ENCODE measurements around the gene MYO6. TPM values are rescaled to one million over a fixed set of nuclear protein-coding genes. Genes with fewer than 3 reads are reported as not detected.

Gene MYO6
- total RNA-seq, 4 donors from 2014 or later, result 26.1 to 38.0 (median 34.8) TPM

DNA sequence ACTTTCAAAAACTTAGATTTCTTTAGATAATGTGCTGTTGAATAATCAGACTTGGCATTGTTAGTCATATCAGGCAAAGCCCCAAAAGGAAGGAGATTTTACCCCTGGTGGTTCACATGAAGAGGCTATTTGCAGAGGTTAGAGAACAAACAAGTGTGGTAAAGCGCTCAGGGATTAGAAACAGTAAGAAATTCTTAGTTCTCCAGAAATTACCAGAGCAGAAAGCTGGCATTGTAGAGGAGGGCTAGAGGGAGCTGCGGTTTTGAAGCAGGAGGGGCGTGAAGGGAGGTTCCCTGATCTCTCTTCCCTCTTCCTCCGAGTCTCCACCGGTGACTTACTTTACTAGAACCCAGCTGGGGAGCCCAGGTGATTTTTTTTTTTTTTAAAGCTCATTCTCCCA is 10.2 kb downstream of the MYO6 start:
- no peak for DNase-seq (ENCODE audit: low spot score in 2 of 2)
- intact Hi-C loops (cut with DNase I; ENCODE audit: low total_unique reads), result no loop called here
- TF ChIP-seq, protein P1, sequence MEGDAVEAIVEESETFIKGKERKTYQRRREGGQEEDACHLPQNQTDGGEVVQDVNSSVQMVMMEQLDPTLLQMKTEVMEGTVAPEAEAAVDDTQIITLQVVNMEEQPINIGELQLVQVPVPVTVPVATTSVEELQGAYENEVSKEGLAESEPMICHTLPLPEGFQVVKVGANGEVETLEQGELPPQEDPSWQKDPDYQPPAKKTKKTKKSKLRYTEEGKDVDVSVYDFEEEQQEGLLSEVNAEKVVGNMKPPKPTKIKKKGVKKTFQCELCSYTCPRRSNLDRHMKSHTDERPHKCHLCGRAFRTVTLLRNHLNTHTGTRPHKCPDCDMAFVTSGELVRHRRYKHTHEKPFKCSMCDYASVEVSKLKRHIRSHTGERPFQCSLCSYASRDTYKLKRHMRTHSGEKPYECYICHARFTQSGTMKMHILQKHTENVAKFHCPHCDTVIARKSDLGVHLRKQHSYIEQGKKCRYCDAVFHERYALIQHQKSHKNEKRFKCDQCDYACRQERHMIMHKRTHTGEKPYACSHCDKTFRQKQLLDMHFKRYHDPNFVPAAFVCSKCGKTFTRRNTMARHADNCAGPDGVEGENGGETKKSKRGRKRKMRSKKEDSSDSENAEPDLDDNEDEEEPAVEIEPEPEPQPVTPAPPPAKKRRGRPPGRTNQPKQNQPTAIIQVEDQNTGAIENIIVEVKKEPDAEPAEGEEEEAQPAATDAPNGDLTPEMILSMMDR (IDR thresholded peaks at IDR 0.05), result no peak
- no peak for TF ChIP-seq POLR2A (IDR thresholded peaks at IDR 0.05)

DNA sequence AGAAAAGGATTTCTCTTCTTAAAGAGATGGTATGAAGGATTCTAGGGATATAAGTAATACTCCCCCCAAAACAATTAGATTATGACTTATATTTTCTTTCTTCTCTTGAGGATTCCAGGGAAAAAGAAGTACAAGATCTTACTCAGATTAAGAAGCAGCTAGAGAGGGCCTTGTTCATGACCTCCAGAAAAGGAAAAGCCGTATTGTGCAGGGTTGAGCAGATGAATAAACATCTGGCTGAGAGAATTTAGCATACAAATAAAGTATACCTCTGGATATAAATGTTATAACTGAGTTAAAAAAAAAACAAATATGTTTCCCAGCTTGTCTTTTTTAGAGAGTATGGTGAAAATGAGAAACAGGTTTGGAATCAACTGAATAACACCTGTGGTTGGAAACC is 11.3 kb downstream of the MYO6 start:
- no peak for TF ChIP-seq POLR2A (IDR thresholded peaks at IDR 0.05)
- TF ChIP-seq, protein P1 (IDR thresholded peaks at IDR 0.05), result no peak
- 94 to 100% methylated on average over 1 of the region's 1 CpG for WGBS, 2 donors
- intact Hi-C loops (cut with DNase I; ENCODE audit: low total_unique reads), result no loop called here
- H3K4me3 ChIP-seq (ENCODE audit: low read depth, poor library complexity, severe bottlenecking), result no peak overlapping the region
- DNase-seq (ENCODE audit: low spot score in 2 of 2), result no peak

More for the DNA sequence above, 10.2 kb downstream of the MYO6 start:
- WGBS, 2 donors, result 60 to 61% methylated on average over 5 of the region's 5 CpGs
- no peak overlapping the region for H3K4me3 ChIP-seq (ENCODE audit: low read depth, poor library complexity, severe bottlenecking)

DNA sequence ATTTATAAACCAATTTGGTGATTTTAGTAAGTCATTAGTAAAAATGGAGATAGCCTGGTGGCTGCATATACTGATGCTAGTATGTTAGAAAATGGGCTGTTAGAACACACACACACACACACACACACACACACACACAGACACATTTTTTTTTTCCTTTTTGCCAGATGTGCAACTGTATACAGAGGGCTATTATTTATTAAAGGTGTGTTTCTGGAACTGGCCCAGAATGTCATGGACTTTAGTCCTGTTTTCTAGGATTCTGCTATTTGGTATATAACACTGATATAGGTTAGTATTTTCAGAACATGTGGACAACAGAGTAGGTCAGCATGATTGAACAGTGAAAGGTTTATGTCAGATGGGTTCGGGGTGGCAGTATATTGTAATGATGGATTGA is 12.4 kb downstream of the MYO6 start:
- no peak for TF ChIP-seq POLR2A (IDR thresholded peaks at IDR 0.05)
- TF ChIP-seq, protein P1 (IDR thresholded peaks at IDR 0.05), result no peak
- H3K4me3 ChIP-seq (ENCODE audit: low read depth, poor library complexity, severe bottlenecking), result no peak overlapping the region
- intact Hi-C loops (cut with DNase I; ENCODE audit: low total_unique reads), result no loop called here
- WGBS, 2 donors, result 93 to 98% methylated on average over 1 of the region's 1 CpG
- no peak for DNase-seq (ENCODE audit: low spot score in 2 of 2)

DNA sequence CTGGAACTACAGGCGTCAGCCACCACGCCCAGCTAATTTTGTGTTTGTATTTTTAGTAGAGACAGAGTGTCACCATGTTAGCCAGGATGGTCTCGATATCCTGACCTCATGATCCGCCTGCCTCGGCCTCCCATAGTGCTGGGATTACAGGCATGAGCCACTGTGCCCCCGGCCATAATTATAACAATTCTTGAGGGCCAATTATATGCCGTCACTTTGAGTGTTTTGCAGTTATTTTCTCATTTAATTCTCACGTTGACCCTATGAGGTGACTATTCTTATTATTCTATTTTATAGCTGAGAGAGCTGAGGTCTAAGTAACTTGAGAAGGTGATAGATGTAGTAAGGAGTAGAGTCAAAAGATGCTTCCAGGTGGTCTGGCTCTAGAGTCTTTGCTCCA is 13.0 kb downstream of the MYO6 start:
- intact Hi-C loops (cut with DNase I; ENCODE audit: low total_unique reads), result no loop called here
- no peak for DNase-seq (ENCODE audit: low spot score in 2 of 2)
- 95 to 97% methylated on average over 8 of the region's 8 CpGs for WGBS, 2 donors
- no peak overlapping the region for H3K4me3 ChIP-seq (ENCODE audit: low read depth, poor library complexity, severe bottlenecking)
- TF ChIP-seq, protein P1 (IDR thresholded peaks at IDR 0.05), result no peak
- no peak for TF ChIP-seq POLR2A (IDR thresholded peaks at IDR 0.05)

DNA sequence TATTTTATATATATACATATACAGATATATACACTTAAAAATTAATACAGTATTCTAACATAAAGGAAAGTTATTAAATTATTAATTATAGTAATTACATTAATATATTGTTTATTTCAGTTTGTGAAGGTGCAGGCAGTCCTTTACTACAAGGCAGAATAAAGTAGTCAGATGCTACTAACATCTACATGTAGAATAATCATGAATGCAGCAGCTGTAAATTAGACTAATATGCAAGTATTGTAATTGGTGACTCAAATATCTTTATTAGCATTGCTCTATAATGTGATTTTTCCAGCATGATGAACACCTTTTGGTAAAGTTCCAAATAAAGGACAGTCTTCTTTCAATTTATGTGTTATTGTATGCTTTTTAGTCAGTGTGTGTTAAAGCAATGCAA is 17.3 kb downstream of the MYO6 start:
- DNase-seq (ENCODE audit: low spot score in 2 of 2), result no peak
- H3K4me3 ChIP-seq (ENCODE audit: low read depth, poor library complexity, severe bottlenecking), result no peak overlapping the region
- TF ChIP-seq, protein P1 (IDR thresholded peaks at IDR 0.05), result no peak
- TF ChIP-seq POLR2A (IDR thresholded peaks at IDR 0.05), result no peak
- intact Hi-C loops (cut with DNase I; ENCODE audit: low total_unique reads), result no loop called here

DNA sequence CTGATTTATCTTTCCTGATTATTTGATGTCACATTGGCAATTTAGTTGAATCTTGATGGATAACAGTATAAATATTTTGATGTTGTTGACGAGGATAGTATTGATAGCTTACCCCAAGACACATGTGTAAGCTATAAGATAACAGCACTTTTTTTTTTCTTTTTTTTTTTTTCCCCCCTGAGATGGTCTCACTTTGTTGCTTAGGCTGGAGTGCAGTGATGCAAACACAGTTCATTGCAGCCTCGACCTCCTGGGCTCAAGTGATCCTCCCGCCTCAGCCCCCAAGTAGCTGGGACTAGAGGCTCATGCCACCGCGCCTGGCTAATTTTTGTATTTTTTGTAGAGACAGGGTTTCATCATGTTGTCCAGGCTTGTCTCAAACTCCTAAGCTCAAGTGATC is 21.8 kb downstream of the MYO6 start:
- 94 to 96% methylated on average over 5 of the region's 5 CpGs for WGBS, 2 donors
- no peak for DNase-seq (ENCODE audit: low spot score in 2 of 2)
- H3K4me3 ChIP-seq (ENCODE audit: low read depth, poor library complexity, severe bottlenecking), result no peak overlapping the region
- no peak for TF ChIP-seq POLR2A (IDR thresholded peaks at IDR 0.05)
- TF ChIP-seq, protein P1 (IDR thresholded peaks at IDR 0.05), result no peak
- intact Hi-C loops (cut with DNase I; ENCODE audit: low total_unique reads), result no loop called here

Measured in lower leg skin (tissue), 4 donors.